Loucy (cell line): ENCODE results near the gene ADTRP.

Experiments used
- H2AFZ ChIP-seq: fragments of 200-600 bp; sonication (generic); 2 replicates; pipeline ENCODE4 v1.6.0; 2016; ENCODE audit warnings: antibody characterized with exemption, mild to moderate bottlenecking, low read length, moderate library complexity
- H3F3A ChIP-seq: fragments of 200-600 bp; 2 replicates; pipeline ENCODE4 v1.6.0; 2016; ENCODE audit warnings: antibody characterized with exemption, low read depth, mild to moderate bottlenecking
- H3K27me3 ChIP-seq: fragments of 200-600 bp; sonication (generic); 2 replicates; pipeline ENCODE4 v1.6.1; 2014; ENCODE audit warnings: low read length, mild to moderate bottlenecking; ENCODE audit not compliant: insufficient read depth, poor library complexity, severe bottlenecking
- H3K36me3 ChIP-seq: fragments of 200-600 bp; sonication (generic); 2 replicates; pipeline ENCODE4 v1.6.1; 2016; ENCODE audit warnings: low read length; ENCODE audit not compliant: insufficient read depth
- H3K4me1 ChIP-seq: fragments of 200-600 bp; sonication (generic); 2 replicates; pipeline ENCODE4 v1.5.1; 2014; ENCODE audit warnings: low read length, mild to moderate bottlenecking; ENCODE audit not compliant: insufficient read depth, poor library complexity, severe bottlenecking
- H3K4me2 ChIP-seq: fragments of 200-600 bp; sonication (generic); 2 replicates; pipeline ENCODE4 v1.6.0; 2014; ENCODE audit warnings: antibody characterized with exemption, low read length, low read depth, mild to moderate bottlenecking; ENCODE audit not compliant: poor library complexity, severe bottlenecking
- H3K4me3 ChIP-seq: fragments of 200-600 bp; sonication (generic); 2 replicates; pipeline ENCODE4 v1.5.1; 2014; ENCODE audit warnings: low read length, mild to moderate bottlenecking, mixed read lengths; ENCODE audit not compliant: poor library complexity, severe bottlenecking
- H3K79me2 ChIP-seq: fragments of 200-600 bp; sonication (generic); 2 replicates; pipeline ENCODE4 v1.6.1; 2014; ENCODE audit warnings: low read length; ENCODE audit not compliant: insufficient read depth
- H3K9ac ChIP-seq: fragments of 200-600 bp; sonication (generic); 2 replicates; pipeline ENCODE4 v1.6.0; 2014; ENCODE audit warnings: mild to moderate bottlenecking, low read depth, low read length, moderate library complexity; ENCODE audit not compliant: poor library complexity, severe bottlenecking
- H3K9me2 ChIP-seq: fragments of 200-600 bp; sonication (generic); replicated peaks from 2 replicates; pipeline ENCODE4 v1.6.1; 2016; ENCODE audit warnings: low read depth, low read length, mixed read lengths
- H3K9me3 ChIP-seq: fragments of 200-600 bp; sonication (generic); 2 replicates; pipeline ENCODE4 v1.6.1; 2014; ENCODE audit warnings: mild to moderate bottlenecking, antibody characterized with exemption, low read length, low read depth; ENCODE audit not compliant: insufficient read depth
- H4K20me1 ChIP-seq: fragments of 200-600 bp; sonication (generic); 2 replicates; pipeline ENCODE4 v1.6.0; 2014; ENCODE audit warnings: antibody characterized with exemption, low read length, mild to moderate bottlenecking; ENCODE audit not compliant: insufficient read depth, poor library complexity, severe bottlenecking
- EZH2phosphoT487 ChIP-seq: fragments of 200-600 bp; IDR thresholded peaks from 2 replicates; pipeline ENCODE4 v1.6.1; 2018; ENCODE audit warnings: antibody characterized with exemption, mild to moderate bottlenecking, moderate library complexity, borderline replicate concordance
- TF ChIP-seq, protein P1 (sequence below): fragments of 200-600 bp; sonication (generic); conservative IDR thresholded peaks from 2 replicates; pipeline ENCODE4 v1.5.1; 2014; ENCODE audit warnings: mild to moderate bottlenecking, antibody characterized with exemption, low read length

The ADTRP gene

DNA sequence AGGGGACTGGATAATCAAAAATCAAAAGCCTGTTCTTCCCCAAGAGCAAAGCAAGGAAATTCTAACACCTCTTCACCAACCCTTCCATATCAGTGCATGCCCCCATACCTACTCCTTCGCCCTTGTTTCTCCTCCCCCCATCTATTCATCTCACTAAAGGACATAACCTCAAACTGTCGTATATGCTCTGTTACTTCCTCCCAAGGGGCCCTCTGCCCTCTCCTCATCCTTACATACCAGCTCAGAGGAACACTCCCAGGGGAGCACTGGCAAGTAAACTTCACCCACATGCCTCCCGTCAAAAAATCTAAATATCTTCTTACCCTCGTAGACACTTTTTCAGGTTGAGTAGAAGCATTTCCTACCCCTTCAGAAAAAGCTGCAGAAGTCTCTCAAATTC lies 9.4 kb upstream of the ADTRP start:
- Histone ChIP-seq H3K27me3 (no peaks in the 10 kb centered on the region), H3K4me3 (peak overlapping the region; percentile 37), H3K9me3 (no peaks in the 10 kb centered on the region; the same call in 1 of the 2 replicates), H3K79me2 (no peaks in the 10 kb centered on the region), H3F3A (no peaks in the 10 kb centered on the region), H3K9me2 (no peaks in the 10 kb centered on the region), H3K4me1 (peaks cover 43% of the 10 kb centered on the region), H3K9ac (no peak overlapping the region), H2AFZ (0 out of 2 replicates have a peak overlapping the region, but pooled peaks have one; percentile 21), H3K4me2 (peak overlapping the region; percentile 55), H4K20me1 (no peaks in the 10 kb centered on the region), H3K36me3 (no peaks in the 10 kb centered on the region)
- no peak for TF ChIP-seq EZH2phosphoT487
- TF ChIP-seq, protein P1, sequence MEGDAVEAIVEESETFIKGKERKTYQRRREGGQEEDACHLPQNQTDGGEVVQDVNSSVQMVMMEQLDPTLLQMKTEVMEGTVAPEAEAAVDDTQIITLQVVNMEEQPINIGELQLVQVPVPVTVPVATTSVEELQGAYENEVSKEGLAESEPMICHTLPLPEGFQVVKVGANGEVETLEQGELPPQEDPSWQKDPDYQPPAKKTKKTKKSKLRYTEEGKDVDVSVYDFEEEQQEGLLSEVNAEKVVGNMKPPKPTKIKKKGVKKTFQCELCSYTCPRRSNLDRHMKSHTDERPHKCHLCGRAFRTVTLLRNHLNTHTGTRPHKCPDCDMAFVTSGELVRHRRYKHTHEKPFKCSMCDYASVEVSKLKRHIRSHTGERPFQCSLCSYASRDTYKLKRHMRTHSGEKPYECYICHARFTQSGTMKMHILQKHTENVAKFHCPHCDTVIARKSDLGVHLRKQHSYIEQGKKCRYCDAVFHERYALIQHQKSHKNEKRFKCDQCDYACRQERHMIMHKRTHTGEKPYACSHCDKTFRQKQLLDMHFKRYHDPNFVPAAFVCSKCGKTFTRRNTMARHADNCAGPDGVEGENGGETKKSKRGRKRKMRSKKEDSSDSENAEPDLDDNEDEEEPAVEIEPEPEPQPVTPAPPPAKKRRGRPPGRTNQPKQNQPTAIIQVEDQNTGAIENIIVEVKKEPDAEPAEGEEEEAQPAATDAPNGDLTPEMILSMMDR: no peak

DNA sequence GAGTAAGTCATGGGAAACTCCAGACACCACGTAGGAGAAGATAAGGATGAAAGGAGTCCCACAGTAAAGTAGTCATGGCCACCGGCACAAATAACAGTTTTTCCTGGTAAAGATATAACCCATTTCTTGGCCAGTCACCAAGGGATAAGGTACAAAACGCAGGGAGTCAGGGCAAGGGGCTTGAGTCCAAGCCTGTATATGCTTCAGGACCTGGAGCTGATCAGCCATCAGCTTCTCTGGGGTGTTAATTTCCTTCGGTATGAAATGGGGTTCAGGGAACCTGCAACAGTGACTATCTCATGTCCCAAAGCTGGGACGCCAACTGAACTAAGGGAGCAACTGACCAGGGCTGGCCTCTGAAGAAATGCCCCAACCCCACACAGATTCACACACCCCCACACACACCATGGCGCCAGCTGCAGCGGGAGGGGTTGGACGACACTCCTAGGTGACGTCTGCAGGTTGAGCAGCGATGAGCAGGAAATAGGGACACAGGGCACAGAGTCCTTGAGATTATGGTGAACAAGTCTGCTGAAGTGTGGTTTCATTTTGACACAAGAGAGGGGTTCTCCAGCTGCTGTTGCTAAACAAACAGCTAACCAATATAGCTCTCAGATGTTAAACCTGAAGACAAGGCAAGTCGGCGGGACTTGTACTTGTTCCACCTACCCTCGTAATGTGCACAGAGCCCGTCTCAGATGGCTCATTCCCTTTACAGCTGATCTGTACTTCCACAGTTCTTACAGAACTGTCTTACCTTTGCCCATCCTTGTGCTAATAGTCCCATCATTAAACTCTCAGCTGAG lies 7.4 kb upstream of the ADTRP start:
- H3K27me3 ChIP-seq: no peaks in the 10 kb centered on the region
- no peaks in the 10 kb centered on the region for H3K36me3 ChIP-seq
- no peaks in the 10 kb centered on the region for H3K9me2 ChIP-seq
- no peak for TF ChIP-seq EZH2phosphoT487
- TF ChIP-seq, protein P1: no peak
- peak overlapping the region; percentile 11 for H3K4me2 ChIP-seq
- no peaks in the 10 kb centered on the region for H3K79me2 ChIP-seq
- no peak overlapping the region for H2AFZ ChIP-seq
- no peaks in the 10 kb centered on the region for H4K20me1 ChIP-seq
- H3K9ac ChIP-seq: no peak overlapping the region
- H3K9me3 ChIP-seq: no peaks in the 10 kb centered on the region
- H3K4me3 ChIP-seq: no peak overlapping the region
- peaks cover 43% of the 10 kb centered on the region for H3K4me1 ChIP-seq
- H3F3A ChIP-seq: no peaks in the 10 kb centered on the region

DNA sequence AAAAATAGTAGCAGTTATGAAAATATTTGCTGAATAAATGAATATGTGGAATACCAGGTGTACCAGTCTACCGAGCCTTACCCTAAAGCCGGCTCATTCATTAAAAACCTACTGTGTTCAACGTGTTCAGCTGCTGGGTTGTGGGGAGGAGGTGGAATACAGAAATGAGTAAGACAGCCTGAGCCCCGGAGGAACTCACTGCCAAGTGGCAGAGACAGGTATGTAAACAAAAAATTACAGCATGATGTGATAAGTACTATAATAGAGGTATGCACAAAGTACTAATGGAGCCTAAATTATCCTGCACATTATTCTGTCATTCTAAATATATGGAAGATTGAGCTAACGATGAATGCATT lies 6.8 kb upstream of the ADTRP start:
- no peaks in the 10 kb centered on the region for H3F3A ChIP-seq
- no peaks in the 10 kb centered on the region for H3K9me2 ChIP-seq
- H3K9ac ChIP-seq: no peak overlapping the region
- no peak overlapping the region for H2AFZ ChIP-seq
- H3K4me2 ChIP-seq: no peak overlapping the region
- H3K4me1 ChIP-seq: peaks cover 43% of the 10 kb centered on the region
- H3K9me3 ChIP-seq: no peaks in the 10 kb centered on the region
- TF ChIP-seq, protein P1: no peak
- no peak for TF ChIP-seq EZH2phosphoT487
- H3K4me3 ChIP-seq: no peak overlapping the region
- H3K27me3 ChIP-seq: no peaks in the 10 kb centered on the region
- H3K36me3 ChIP-seq: no peaks in the 10 kb centered on the region
- no peaks in the 10 kb centered on the region for H4K20me1 ChIP-seq
- no peaks in the 10 kb centered on the region for H3K79me2 ChIP-seq
